ENCODE measurements around the gene SYT12. TPM values are rescaled to one million over a fixed set of nuclear protein-coding genes. Genes with fewer than 3 reads are reported as not detected.
A peak's percentile ranks its signal among the peaks of the same experiment; 100 is the strongest.

Gene SYT12
- total RNA-seq (4.2 TPM), polyA plus RNA-seq (ENCODE audit: insufficient read depth, low read depth, low replicate concordance) (0.13 TPM)
- long read RNA-seq, donor 1 = 0 reads
- long read RNA-seq, donor 2 = 0 reads
- long read RNA-seq, donor 3 = 0 reads
- long read RNA-seq, donor 4 = 0 reads
- long read RNA-seq, donor 5 = 0 reads
- long read RNA-seq, donor 6 = 0 reads
- long read RNA-seq, donor 7, transcript SYT12-205 (8 exons, 1,661 nt) = major isoform, 5 of 9 reads
- long read RNA-seq, donor 7, partial matches to known transcripts = 0 of 9 reads
- long read RNA-seq, donor 7, other reads (novel, unspliced or antisense) = 4 of 9 reads
- long read RNA-seq, donor 8 = 0 reads
- long read RNA-seq, donor 9 = 0 reads
- long read RNA-seq, donor 10, partial matches to known transcripts = 0 of 1 reads
- long read RNA-seq, donor 10, other reads (novel, unspliced or antisense) = 0 of 1 reads

- TF ChIP-seq CTCF (IDR thresholded peaks at IDR 0.05; ENCODE audit: borderline replicate concordance, extremely low read depth, insufficient read depth) = no peak
- Histone ChIP-seq H3K4me3 (ENCODE audit: low read length in 3 of 3) (peak within 1 kb of the TSS in 1 of 3 donors; percentile 25), H3K9ac (ENCODE audit: low read length in 3 of 3) (peak within 1 kb of the TSS in 1 of 3 donors; percentile 26), H3K9me3 (ENCODE audit: control insufficient read depth in 2 of 3, insufficient read depth in 1 of 3, low read length in 3 of 3) (no peaks in the 10 kb centered on the region), H3K27ac (ENCODE audit: low read depth in 2 of 2, low read length in 2 of 2) (no peak within 1 kb of the TSS), H3K4me1 (ENCODE audit: control insufficient read depth in 2 of 3, insufficient read depth in 2 of 3, low read depth in 1 of 3, low read length in 3 of 3) (peaks cover 0 to 5% (median 5%) of the 10 kb centered on the region in 3 donors), H3K36me3 (ENCODE audit: control insufficient read depth in 2 of 3, insufficient read depth in 3 of 3, low read length in 3 of 3) (no peaks in the 10 kb centered on the region), H3K27me3 (ENCODE audit: control insufficient read depth, insufficient read depth, low read length) (peaks cover 2% of the 10 kb centered on the region)
- intact Hi-C loops (cut with DNase I) = no loop called here
- FAIRE-seq = no peak
- DNase-seq = peak in 3 of 5 donors; percentile 29 to 77 (median 52)
Measured at GRCh38 chr11:67022961-67023956, at the start of gene SYT12. Gene SYT12 (plus strand): TSS chr11:67023134. CDS start chr11:67030145, 7,011 bp downstream.

DNA sequence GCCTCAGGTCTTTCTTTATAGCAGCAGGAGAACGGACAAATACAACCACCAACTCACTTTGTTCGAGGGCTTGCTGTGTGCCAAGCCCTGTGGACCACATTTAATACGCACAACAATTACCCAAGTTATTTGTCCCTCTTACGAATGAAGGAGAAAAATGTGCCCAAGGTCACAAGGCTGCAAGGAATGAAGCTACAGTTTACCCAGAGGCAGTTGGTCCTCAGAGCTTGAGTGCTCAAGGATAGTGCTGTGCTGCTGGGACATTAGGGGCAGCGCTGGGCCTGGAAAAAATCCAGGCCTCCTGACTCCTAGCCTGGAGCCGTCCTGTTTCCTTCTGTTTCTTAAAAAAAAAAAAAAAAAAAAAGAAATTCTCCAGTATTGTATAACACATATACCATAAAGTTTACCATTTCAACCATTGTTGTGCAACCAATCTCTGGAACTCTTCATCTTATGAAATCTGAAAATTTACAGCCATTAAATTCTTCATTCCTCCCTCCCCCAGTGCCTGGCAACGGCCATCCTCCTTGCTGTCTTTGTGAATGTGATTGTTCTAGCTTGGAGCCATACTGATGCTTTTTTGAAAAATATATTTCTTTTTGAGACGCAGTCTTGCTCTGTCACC is 48.9 kb upstream of the SYT12 start:
- Histone ChIP-seq H3K27me3 (ENCODE audit: control insufficient read depth, insufficient read depth, low read length) (no peaks in the 10 kb centered on the region), H3K36me3 (ENCODE audit: control insufficient read depth in 2 of 3, insufficient read depth in 3 of 3, low read length in 3 of 3) (no peaks in the 10 kb centered on the region), H3K9ac (ENCODE audit: low read length in 3 of 3) (no peak overlapping the region), H3K4me3 (ENCODE audit: low read length in 3 of 3) (no peak overlapping the region), H3K9me3 (ENCODE audit: control insufficient read depth in 2 of 3, insufficient read depth in 1 of 3, low read length in 3 of 3) (no peaks in the 10 kb centered on the region), H3K4me1 (ENCODE audit: control insufficient read depth in 2 of 3, insufficient read depth in 2 of 3, low read depth in 1 of 3, low read length in 3 of 3) (peaks cover 0 to 17% (median 0%) of the 10 kb centered on the region in 3 donors), H3K27ac (ENCODE audit: low read depth in 2 of 2, low read length in 2 of 2) (no peak overlapping the region)
- TF ChIP-seq CTCF (IDR thresholded peaks at IDR 0.05; ENCODE audit: borderline replicate concordance, extremely low read depth, insufficient read depth) = no peak
- intact Hi-C loops (cut with DNase I) = no loop called here
- no peak for DNase-seq
- FAIRE-seq = no peak

- intact Hi-C loops (cut with DNase I) = no loop called here
- no peaks in the 10 kb centered on the region for H3K9me3 ChIP-seq (ENCODE audit: control insufficient read depth in 2 of 3, insufficient read depth in 1 of 3, low read length in 3 of 3)
- DNase-seq = no peak
- no peak within 1 kb of the TSS for H3K27ac ChIP-seq (ENCODE audit: low read depth in 2 of 2, low read length in 2 of 2)
- H3K4me1 ChIP-seq (ENCODE audit: control insufficient read depth in 2 of 3, insufficient read depth in 2 of 3, low read depth in 1 of 3, low read length in 3 of 3) = peaks cover 0 to 17% (median 0%) of the 10 kb centered on the region in 3 donors
- FAIRE-seq = no peak
- no peak within 1 kb of the TSS for H3K9ac ChIP-seq (ENCODE audit: low read length in 3 of 3)
- H3K27me3 ChIP-seq (ENCODE audit: control insufficient read depth, insufficient read depth, low read length) = no peaks in the 10 kb centered on the region
- no peak within 1 kb of the TSS for H3K4me3 ChIP-seq (ENCODE audit: low read length in 3 of 3)
- H3K36me3 ChIP-seq (ENCODE audit: control insufficient read depth in 2 of 3, insufficient read depth in 3 of 3, low read length in 3 of 3) = no peaks in the 10 kb centered on the region
- TF ChIP-seq CTCF (IDR thresholded peaks at IDR 0.05; ENCODE audit: borderline replicate concordance, extremely low read depth, insufficient read depth) = no peak
Measured at GRCh38 chr11:66974724-66975404, 48.1 kb upstream of the SYT12 start, which contains the start of gene C11orf86. Gene C11orf86 (plus strand): TSS chr11:66975304. CDS start chr11:66975363, 59 bp downstream.
